Stimulated activated memory B cell treated with anti-CD40 and anti-IgM and Interleukin-4, amounts not matched to agents 10 μg/mL and 1 μg/mL and 100 μg/mL, for 72 hours (primary cell): Measurements from ENCODE around the gene RTKN2.

Experiments
- ATAC-seq: fragments of 150-1000 bp; cut with Tn5 transposase; 2 replicates; pipeline ENCODE4 v1.10.0; 2021
- H3K27ac Mint-ChIP-seq: one replicate; pipeline ENCODE4 v1.8.0; 2022; ENCODE audit warnings: mild to moderate bottlenecking, mixed read lengths
- H3K27me3 Mint-ChIP-seq: one replicate; pipeline ENCODE4 v1.8.0; 2022; ENCODE audit warnings: mixed read lengths
- H3K36me3 Mint-ChIP-seq: one replicate; pipeline ENCODE4 v1.8.0; 2022; ENCODE audit warnings: mixed read lengths
- H3K4me1 Mint-ChIP-seq: one replicate; pipeline ENCODE4 v1.8.0; 2022; ENCODE audit warnings: mixed read lengths
- H3K4me3 Mint-ChIP-seq: one replicate; pipeline ENCODE4 v1.8.0; 2022; ENCODE audit warnings: mild to moderate bottlenecking, moderate library complexity, mixed read lengths
- H3K9me3 Mint-ChIP-seq: one replicate; pipeline ENCODE4 v1.8.0; 2022; ENCODE audit warnings: mixed read lengths

The RTKN2 gene

GRCh38 chr10:62182171-62182570 is 86.5 kb downstream of the RTKN2 start:
- no peak overlapping the region for H3K27ac Mint-ChIP-seq
- peaks cover 33% of the 10 kb centered on the region for H3K4me1 Mint-ChIP-seq
- H3K4me3 Mint-ChIP-seq = no peak overlapping the region
- no peak for ATAC-seq
- no peaks in the 10 kb centered on the region for H3K27me3 Mint-ChIP-seq
- H3K36me3 Mint-ChIP-seq = peaks cover 6% of the 10 kb centered on the region
- peaks cover 9% of the 10 kb centered on the region for H3K9me3 Mint-ChIP-seq

- Mint-ChIP-seq H3K27me3 (no peaks in the 10 kb centered on the region), H3K36me3 (peaks cover 6% of the 10 kb centered on the region), H3K4me3 (no peak overlapping the region), H3K9me3 (peaks cover 9% of the 10 kb centered on the region), H3K27ac (no peak overlapping the region), H3K4me1 (peaks cover 25% of the 10 kb centered on the region)
- no peak for ATAC-seq
Measured at GRCh38 chr10:62180677-62181076, 88.0 kb downstream of the RTKN2 start.

- Mint-ChIP-seq H3K9me3 (peaks cover 9% of the 10 kb centered on the region), H3K4me3 (no peak overlapping the region), H3K36me3 (peaks cover 6% of the 10 kb centered on the region), H3K27me3 (no peaks in the 10 kb centered on the region), H3K4me1 (peaks cover 7% of the 10 kb centered on the region), H3K27ac (peak overlapping the region; percentile 56)
- ATAC-seq = no peak
Measured at GRCh38 chr10:62178568-62178967, 90.1 kb downstream of the RTKN2 start.

GRCh38 chr10:62177111-62177510 is 91.5 kb downstream of the RTKN2 start:
- H3K4me1 Mint-ChIP-seq = peaks cover 5% of the 10 kb centered on the region
- ATAC-seq = no peak
- H3K36me3 Mint-ChIP-seq = peaks cover 16% of the 10 kb centered on the region
- H3K27me3 Mint-ChIP-seq = no peaks in the 10 kb centered on the region
- H3K9me3 Mint-ChIP-seq = peaks cover 16% of the 10 kb centered on the region
- no peak overlapping the region for H3K4me3 Mint-ChIP-seq
- peak overlapping the region; percentile 56 for H3K27ac Mint-ChIP-seq

GRCh38 chr10:62175251-62175650 is 93.4 kb downstream of the RTKN2 start:
- no peaks in the 10 kb centered on the region for H3K4me1 Mint-ChIP-seq
- H3K4me3 Mint-ChIP-seq = no peak overlapping the region
- H3K9me3 Mint-ChIP-seq = peaks cover 8% of the 10 kb centered on the region
- ATAC-seq = no peak
- no peaks in the 10 kb centered on the region for H3K27me3 Mint-ChIP-seq
- H3K27ac Mint-ChIP-seq = no peak overlapping the region
- peaks cover 11% of the 10 kb centered on the region for H3K36me3 Mint-ChIP-seq

- H3K27me3 Mint-ChIP-seq = no peaks in the 10 kb centered on the region
- ATAC-seq = no peak
- no peaks in the 10 kb centered on the region for H3K4me1 Mint-ChIP-seq
- H3K36me3 Mint-ChIP-seq = peaks cover 11% of the 10 kb centered on the region
- no peak overlapping the region for H3K4me3 Mint-ChIP-seq
- peaks cover 8% of the 10 kb centered on the region for H3K9me3 Mint-ChIP-seq
- H3K27ac Mint-ChIP-seq = no peak overlapping the region
Measured at GRCh38 chr10:62172465-62172864, 96.2 kb downstream of the RTKN2 start.

GRCh38 chr10:62171791-62172190 is 96.9 kb downstream of the RTKN2 start:
- H3K27ac Mint-ChIP-seq = no peak overlapping the region
- H3K9me3 Mint-ChIP-seq = peaks cover 8% of the 10 kb centered on the region
- H3K36me3 Mint-ChIP-seq = peaks cover 11% of the 10 kb centered on the region
- no peak overlapping the region for H3K4me3 Mint-ChIP-seq
- peaks cover 6% of the 10 kb centered on the region for H3K4me1 Mint-ChIP-seq
- ATAC-seq = no peak
- H3K27me3 Mint-ChIP-seq = no peaks in the 10 kb centered on the region

- peaks cover 8% of the 10 kb centered on the region for H3K9me3 Mint-ChIP-seq
- no peak overlapping the region for H3K4me3 Mint-ChIP-seq
- H3K27ac Mint-ChIP-seq = no peak overlapping the region
- ATAC-seq = no peak
- H3K4me1 Mint-ChIP-seq = peaks cover 13% of the 10 kb centered on the region
- no peaks in the 10 kb centered on the region for H3K27me3 Mint-ChIP-seq
- peaks cover 11% of the 10 kb centered on the region for H3K36me3 Mint-ChIP-seq
Measured at GRCh38 chr10:62170732-62171131, 97.9 kb downstream of the RTKN2 start.

GRCh38 chr10:62166331-62167131 is 102.1 kb downstream of the RTKN2 start:
- H3K9me3 Mint-ChIP-seq = peaks cover 2% of the 10 kb centered on the region
- H3K36me3 Mint-ChIP-seq = no peaks in the 10 kb centered on the region
- H3K4me3 Mint-ChIP-seq = no peak overlapping the region
- ATAC-seq = peak; percentile 90
- no peaks in the 10 kb centered on the region for H3K27me3 Mint-ChIP-seq
- H3K4me1 Mint-ChIP-seq = peaks cover 19% of the 10 kb centered on the region
- peak overlapping the region; percentile 92 for H3K27ac Mint-ChIP-seq

GRCh38 chr10:62165803-62166202 is 102.8 kb downstream of the RTKN2 start:
- H3K27ac Mint-ChIP-seq = peak overlapping the region; percentile 92
- peaks cover 19% of the 10 kb centered on the region for H3K4me1 Mint-ChIP-seq
- ATAC-seq = no peak
- peaks cover 2% of the 10 kb centered on the region for H3K9me3 Mint-ChIP-seq
- no peak overlapping the region for H3K4me3 Mint-ChIP-seq
- no peaks in the 10 kb centered on the region for H3K36me3 Mint-ChIP-seq
- no peaks in the 10 kb centered on the region for H3K27me3 Mint-ChIP-seq

- Mint-ChIP-seq H3K27ac (no peak overlapping the region), H3K4me3 (no peak overlapping the region), H3K27me3 (no peaks in the 10 kb centered on the region), H3K4me1 (peaks cover 19% of the 10 kb centered on the region), H3K36me3 (no peaks in the 10 kb centered on the region), H3K9me3 (peaks cover 2% of the 10 kb centered on the region)
- no peak for ATAC-seq
Measured at GRCh38 chr10:62163024-62163423, 105.6 kb downstream of the RTKN2 start.

GRCh38 chr10:62162261-62162981 is 106.2 kb downstream of the RTKN2 start:
- Mint-ChIP-seq H3K27me3 (no peaks in the 10 kb centered on the region), H3K4me3 (no peak overlapping the region), H3K4me1 (peaks cover 19% of the 10 kb centered on the region), H3K27ac (no peak overlapping the region), H3K9me3 (peaks cover 2% of the 10 kb centered on the region), H3K36me3 (no peaks in the 10 kb centered on the region)
- no peak for ATAC-seq

GRCh38 chr10:62159351-62159750 is 109.3 kb downstream of the RTKN2 start:
- H3K27me3 Mint-ChIP-seq = no peaks in the 10 kb centered on the region
- no peaks in the 10 kb centered on the region for H3K4me1 Mint-ChIP-seq
- ATAC-seq = no peak
- no peak overlapping the region for H3K4me3 Mint-ChIP-seq
- no peak overlapping the region for H3K27ac Mint-ChIP-seq
- H3K36me3 Mint-ChIP-seq = no peaks in the 10 kb centered on the region
- no peaks in the 10 kb centered on the region for H3K9me3 Mint-ChIP-seq

- ATAC-seq = no peak
- Mint-ChIP-seq H3K9me3 (no peaks in the 10 kb centered on the region), H3K36me3 (no peaks in the 10 kb centered on the region)
Measured at GRCh38 chr10:62157601-62158000, 111.0 kb downstream of the RTKN2 start.

GRCh38 chr10:62155054-62155680 is 113.5 kb downstream of the RTKN2 start:
- no peak for ATAC-seq
- H3K27ac Mint-ChIP-seq = no peak overlapping the region
- no peaks in the 10 kb centered on the region for H3K4me1 Mint-ChIP-seq
- no peaks in the 10 kb centered on the region for H3K27me3 Mint-ChIP-seq
- H3K4me3 Mint-ChIP-seq = no peak overlapping the region
- no peaks in the 10 kb centered on the region for H3K36me3 Mint-ChIP-seq
- no peaks in the 10 kb centered on the region for H3K9me3 Mint-ChIP-seq

More at GRCh38 chr10:62157601-62158000, 111.0 kb downstream of the RTKN2 start:
- Mint-ChIP-seq H3K27ac (no peak overlapping the region), H3K4me3 (no peak overlapping the region), H3K27me3 (no peaks in the 10 kb centered on the region), H3K4me1 (no peaks in the 10 kb centered on the region)
